Measurements from ENCODE around the gene KLHDC3. TPM values are rescaled to one million over a fixed set of nuclear protein-coding genes. Genes with fewer than 3 reads are reported as not detected.
A peak's percentile ranks its signal among the peaks of the same experiment; 100 is the strongest.

Gene KLHDC3
- total and polyA plus RNA-seq, 9 of the 15 experiments (the other 6 are each of a cell fraction or from before 2014, with no cell fraction given): 4.5 to 171 (median 107) TPM

GRCh38 chr6:43054206-43054943 lies 40.3 kb downstream of the KLHDC3 start (continued):
- TF ChIP-seq ZNF449 (CRISPR knock-in tag; IDR thresholded peaks at IDR 0.05) (no peak), ZNF518B (CRISPR knock-in tag; IDR thresholded peaks at IDR 0.05) (no peak), ZNF175 (CRISPR knock-in tag; IDR thresholded peaks at IDR 0.05; ENCODE audit: low read depth) (no peak), ZNF324 (CRISPR knock-in tag; IDR thresholded peaks at IDR 0.05) (no peak), MBD2 (IDR thresholded peaks at IDR 0.05; ENCODE audit: borderline replicate concordance, low read depth) (no peak), PURB (CRISPR knock-in tag; IDR thresholded peaks at IDR 0.05; ENCODE audit: low read depth) (no peak), ZNF354B (CRISPR knock-in tag; IDR thresholded peaks at IDR 0.05) (no peak), GTF2B (IDR thresholded peaks at IDR 0.05; ENCODE audit: extremely low read depth, insufficient read length) (no peak), MLLT1 (IDR thresholded peaks at IDR 0.05) (peak in 1 of 2 experiments; percentile 5; a peak in 1 of 4 replicates), COPS2 (conservative IDR thresholded peaks at IDR 0.05) (no peak), PRDM10 (IDR thresholded peaks at IDR 0.05; ENCODE audit: partially characterized antibody) (no peak), CTCFL (IDR thresholded peaks at IDR 0.05; ENCODE audit: borderline replicate concordance, insufficient read depth, low read depth, low read length, poor library complexity, severe bottlenecking) (no peak), SMAD1 (IDR thresholded peaks at IDR 0.05; ENCODE audit: low read depth, low read length, partially characterized antibody) (no peak)
